GM23338 (cell line): Measurements from ENCODE around the gene TXNL1. TPM values are rescaled to one million over a fixed set of nuclear protein-coding genes. Genes with fewer than 3 reads are reported as not detected.

Experiments used
- ATAC-seq: fragments of 200-7000 bp; cut with Tn5 transposase; 3 replicates; pipeline ENCODE4 v1.9.1; 2020
- DNase-seq: peaks from one replicate; pipeline ENCODE4 v3.0.0-alpha.2; 2015; ENCODE audit warnings: low spot score
- H2AFZ ChIP-seq: fragments of 200-600 bp; sonication (generic); 2 replicates; pipeline ENCODE4 v1.8.0; 2016; ENCODE audit warnings: antibody characterized with exemption, mild to moderate bottlenecking, moderate library complexity
- H3F3A ChIP-seq: fragments of 200-600 bp; sonication (generic); replicated peaks from 2 replicates; pipeline ENCODE4 v1.8.0; 2017; ENCODE audit warnings: antibody characterized with exemption, mixed run types, low read depth
- H3K27ac ChIP-seq: fragments of 200-600 bp; sonication (generic); 2 replicates; pipeline ENCODE4 v1.6.1; 2016; ENCODE audit warnings: low read depth
- H3K27me3 ChIP-seq: fragments of 200-600 bp; sonication (generic); 2 replicates; pipeline ENCODE4 v1.8.0; 2016; ENCODE audit warnings: mild to moderate bottlenecking, mixed run types, moderate library complexity; ENCODE audit not compliant: insufficient read depth
- H3K36me3 ChIP-seq: fragments of 200-600 bp; sonication (generic); 2 replicates; pipeline ENCODE4 v1.8.0; 2016; ENCODE audit warnings: mild to moderate bottlenecking; ENCODE audit not compliant: insufficient read depth
- H3K4me1 ChIP-seq: fragments of 200-600 bp; sonication (generic); 2 replicates; pipeline ENCODE4 v1.8.0; 2016; ENCODE audit warnings: mild to moderate bottlenecking, moderate library complexity; ENCODE audit not compliant: insufficient read depth
- H3K4me2 ChIP-seq: fragments of 200-600 bp; sonication (generic); 2 replicates; pipeline ENCODE4 v1.7.1; 2017; ENCODE audit warnings: mixed run types
- H3K4me3 ChIP-seq: fragments of 200-600 bp; sonication (generic); 2 replicates; pipeline ENCODE4 v1.6.1; 2016; ENCODE audit warnings: mixed run types
- H3K79me2 ChIP-seq: fragments of 200-600 bp; sonication (generic); replicated peaks from 2 replicates; pipeline ENCODE4 v1.8.0; 2017; ENCODE audit warnings: mild to moderate bottlenecking; ENCODE audit not compliant: insufficient read depth
- H3K9me2 ChIP-seq: fragments of 200-600 bp; sonication (generic); 2 replicates; pipeline ENCODE4 v1.8.0; 2017; ENCODE audit not compliant: insufficient read depth
- H4K20me1 ChIP-seq: fragments of 200-600 bp; sonication (generic); replicated peaks from 2 replicates; pipeline ENCODE4 v1.8.0; 2017; ENCODE audit warnings: mild to moderate bottlenecking; ENCODE audit not compliant: insufficient read depth
- H3K27ac Mint-ChIP-seq: 2 replicates; pipeline ENCODE4 v1.8.0; 2020; ENCODE audit warnings: inconsistent platforms, mild to moderate bottlenecking, moderate library complexity, mixed read lengths
- H3K27me3 Mint-ChIP-seq: 3 replicates; pipeline ENCODE4 v1.8.0; 2022; ENCODE audit warnings: low read depth, mild to moderate bottlenecking, moderate library complexity, mixed read lengths, inconsistent platforms; ENCODE audit not compliant: insufficient read depth, poor library complexity
- H3K36me3 Mint-ChIP-seq: 3 replicates; pipeline ENCODE4 v1.8.0; 2021; ENCODE audit warnings: low read depth, mild to moderate bottlenecking, inconsistent platforms, moderate library complexity, mixed read lengths
- H3K4me1 Mint-ChIP-seq: 3 replicates; pipeline ENCODE4 v1.8.0; 2020; ENCODE audit warnings: mild to moderate bottlenecking, inconsistent platforms, mixed read lengths
- H3K4me3 Mint-ChIP-seq: 3 replicates; pipeline ENCODE4 v1.8.0; 2021; ENCODE audit warnings: moderate library complexity, mild to moderate bottlenecking, inconsistent platforms, mixed read lengths
- H3K9me3 Mint-ChIP-seq: 3 replicates; pipeline ENCODE4 v1.8.0; 2020; ENCODE audit warnings: moderate library complexity, mild to moderate bottlenecking, inconsistent platforms, mixed read lengths
- CREB1 ChIP-seq: fragments of 250-450 bp; sonication (Bioruptor Pico); IDR thresholded peaks from 2 replicates; pipeline ENCODE4 v1.5.0; 2020; ENCODE audit warnings: low read depth, mild to moderate bottlenecking, moderate library complexity
- EZH2 ChIP-seq: fragments of 200-600 bp; sonication (generic); IDR thresholded peaks from one replicate; pipeline ENCODE4 v1.8.0; 2017; ENCODE audit warnings: antibody characterized with exemption, mild to moderate bottlenecking, low read depth; ENCODE audit not compliant: unreplicated experiment
- EZH2phosphoT487 ChIP-seq: fragments of 200-600 bp; sonication (generic); IDR thresholded peaks from one replicate; pipeline ENCODE4 v1.8.1; 2018; ENCODE audit warnings: antibody characterized with exemption; ENCODE audit not compliant: unreplicated experiment
- JUNB ChIP-seq: IDR thresholded peaks from one replicate; pipeline ENCODE4 v1.6.1; 2016; ENCODE audit warnings: antibody characterized with exemption; ENCODE audit not compliant: unreplicated experiment
- NANOG ChIP-seq: IDR thresholded peaks from 2 replicates; pipeline ENCODE4 v1.6.1; 2016; ENCODE audit warnings: antibody characterized with exemption, borderline replicate concordance
- POLR2AphosphoS5 ChIP-seq: IDR thresholded peaks from 2 replicates; pipeline ENCODE4 v1.6.1; 2016; ENCODE audit warnings: antibody characterized with exemption, low read depth
- STAT1 ChIP-seq: IDR thresholded peaks from one replicate; pipeline ENCODE4 v1.6.1; 2016; ENCODE audit warnings: antibody characterized with exemption; ENCODE audit not compliant: unreplicated experiment
- ZNF114 ChIP-seq: fragments of 250-450 bp; sonication (Bioruptor Pico); IDR thresholded peaks from 2 replicates; pipeline ENCODE4 v1.5.0; 2020; ENCODE audit warnings: mild to moderate bottlenecking, moderate library complexity
- ZNF331 ChIP-seq: fragments of 250-450 bp; sonication (Bioruptor Pico); IDR thresholded peaks from 2 replicates; pipeline ENCODE4 v1.5.0; 2020; ENCODE audit warnings: low read depth, mild to moderate bottlenecking, moderate library complexity
- polyA plus RNA-seq: library from polyadenylated mRNA; unstranded; fragments of >200 nt; fragmentation: Nextera tagmentation; extraction: Ambion mirVana; gene quantifications from 2 replicates; pipeline ENCODE4 v1.2.1, GENCODE V29; 2016
- total RNA-seq: library from RNA; depleted of rRNA; stranded (reverse); fragments of >200 nt; shearing (Covaris generic); gene quantifications from 2 replicates; pipeline ENCODE4 v1.2.3, GENCODE V29; 2014
- TF ChIP-seq, protein P1 (sequence below), 2 experiments: fragments of 200-600 bp in 1 of 2; sonication (generic) in 1 of 2; conservative IDR thresholded peaks; 2 replicates each; pipeline versions ENCODE4 v1.5.1 to v1.6.1; 2016 to 2017; ENCODE audit warnings: antibody characterized with exemption in 2 of 2, low read depth in 2 of 2, mild to moderate bottlenecking in 2 of 2, moderate library complexity in 1 of 2
- TF ChIP-seq, protein P2 (sequence below): IDR thresholded peaks from 2 replicates; pipeline ENCODE4 v1.6.1; 2016; ENCODE audit warnings: antibody characterized with exemption
- TF ChIP-seq, protein P3 (sequence below): fragments of 250-450 bp; sonication (Bioruptor Pico); IDR thresholded peaks from 2 replicates; pipeline ENCODE4 v1.5.0; 2020; ENCODE audit warnings: mild to moderate bottlenecking, moderate library complexity
- TF ChIP-seq, protein P4 (sequence below): IDR thresholded peaks from one replicate; pipeline ENCODE4 v1.6.1; 2018; ENCODE audit warnings: antibody characterized with exemption; ENCODE audit not compliant: unreplicated experiment

Gene TXNL1
- total and polyA plus RNA-seq, 2 experiments from 2014 or later, result 73.6 to 135 TPM

DNA sequence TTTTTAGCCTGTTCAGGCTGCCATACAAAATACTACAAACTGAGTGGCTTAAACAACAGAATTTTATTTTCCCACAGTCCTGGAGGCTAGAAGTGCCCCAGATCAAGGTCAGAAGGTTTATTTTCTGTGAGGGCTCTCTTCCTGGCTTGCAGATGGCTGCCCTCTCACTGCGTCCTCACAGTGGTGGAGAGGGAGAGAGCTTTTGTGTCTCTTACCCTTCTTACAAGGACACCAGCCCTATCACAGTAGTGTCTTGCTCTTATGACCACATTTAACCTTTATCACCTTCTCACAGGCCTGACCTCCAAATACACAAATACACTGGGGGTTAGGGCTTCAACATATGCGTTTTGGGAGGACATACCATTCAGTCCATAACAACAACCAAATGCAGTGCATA lies 24.5 kb upstream of the TXNL1 start:
- H3K4me1 ChIP-seq, result no peaks in the 10 kb centered on the region
- H3K9me2 ChIP-seq, result no peaks in the 10 kb centered on the region
- Mint-ChIP-seq H3K9me3 (no peaks in the 10 kb centered on the region), H3K36me3 (no peaks in the 10 kb centered on the region), H3K4me3 (no peak overlapping the region), H3K27ac (no peak overlapping the region), H3K27me3 (peaks cover 2% of the 10 kb centered on the region), H3K4me1 (peaks cover 12% of the 10 kb centered on the region)
- no peak overlapping the region for H3K4me2 ChIP-seq
- no peak for DNase-seq
- no peak overlapping the region for H3K27ac ChIP-seq
- no peaks in the 10 kb centered on the region for H3F3A ChIP-seq
- no peaks in the 10 kb centered on the region for H3K36me3 ChIP-seq
- no peaks in the 10 kb centered on the region for H4K20me1 ChIP-seq
- no peak overlapping the region for H2AFZ ChIP-seq
- no peak for ATAC-seq
- no peaks in the 10 kb centered on the region for H3K27me3 ChIP-seq
- TF ChIP-seq, protein P1, sequence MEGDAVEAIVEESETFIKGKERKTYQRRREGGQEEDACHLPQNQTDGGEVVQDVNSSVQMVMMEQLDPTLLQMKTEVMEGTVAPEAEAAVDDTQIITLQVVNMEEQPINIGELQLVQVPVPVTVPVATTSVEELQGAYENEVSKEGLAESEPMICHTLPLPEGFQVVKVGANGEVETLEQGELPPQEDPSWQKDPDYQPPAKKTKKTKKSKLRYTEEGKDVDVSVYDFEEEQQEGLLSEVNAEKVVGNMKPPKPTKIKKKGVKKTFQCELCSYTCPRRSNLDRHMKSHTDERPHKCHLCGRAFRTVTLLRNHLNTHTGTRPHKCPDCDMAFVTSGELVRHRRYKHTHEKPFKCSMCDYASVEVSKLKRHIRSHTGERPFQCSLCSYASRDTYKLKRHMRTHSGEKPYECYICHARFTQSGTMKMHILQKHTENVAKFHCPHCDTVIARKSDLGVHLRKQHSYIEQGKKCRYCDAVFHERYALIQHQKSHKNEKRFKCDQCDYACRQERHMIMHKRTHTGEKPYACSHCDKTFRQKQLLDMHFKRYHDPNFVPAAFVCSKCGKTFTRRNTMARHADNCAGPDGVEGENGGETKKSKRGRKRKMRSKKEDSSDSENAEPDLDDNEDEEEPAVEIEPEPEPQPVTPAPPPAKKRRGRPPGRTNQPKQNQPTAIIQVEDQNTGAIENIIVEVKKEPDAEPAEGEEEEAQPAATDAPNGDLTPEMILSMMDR (conservative IDR thresholded peaks at IDR 0.05; ENCODE audit: low read depth in 2 of 2), result no peak
- no peak for TF ChIP-seq CREB1 (CRISPR knock-in tag)
- no peak for TF ChIP-seq NANOG
- TF ChIP-seq EZH2, result no peak
- no peak for TF ChIP-seq STAT1
- TF ChIP-seq ZNF114, result no peak
- TF ChIP-seq JUNB, result no peak
- TF ChIP-seq ZNF331 (CRISPR knock-in tag), result no peak
- TF ChIP-seq, protein P2, sequence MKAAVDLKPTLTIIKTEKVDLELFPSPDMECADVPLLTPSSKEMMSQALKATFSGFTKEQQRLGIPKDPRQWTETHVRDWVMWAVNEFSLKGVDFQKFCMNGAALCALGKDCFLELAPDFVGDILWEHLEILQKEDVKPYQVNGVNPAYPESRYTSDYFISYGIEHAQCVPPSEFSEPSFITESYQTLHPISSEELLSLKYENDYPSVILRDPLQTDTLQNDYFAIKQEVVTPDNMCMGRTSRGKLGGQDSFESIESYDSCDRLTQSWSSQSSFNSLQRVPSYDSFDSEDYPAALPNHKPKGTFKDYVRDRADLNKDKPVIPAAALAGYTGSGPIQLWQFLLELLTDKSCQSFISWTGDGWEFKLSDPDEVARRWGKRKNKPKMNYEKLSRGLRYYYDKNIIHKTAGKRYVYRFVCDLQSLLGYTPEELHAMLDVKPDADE, result no peak
- TF ChIP-seq POLR2AphosphoS5, result no peak
- no peak for TF ChIP-seq EZH2phosphoT487
- TF ChIP-seq, protein P3, sequence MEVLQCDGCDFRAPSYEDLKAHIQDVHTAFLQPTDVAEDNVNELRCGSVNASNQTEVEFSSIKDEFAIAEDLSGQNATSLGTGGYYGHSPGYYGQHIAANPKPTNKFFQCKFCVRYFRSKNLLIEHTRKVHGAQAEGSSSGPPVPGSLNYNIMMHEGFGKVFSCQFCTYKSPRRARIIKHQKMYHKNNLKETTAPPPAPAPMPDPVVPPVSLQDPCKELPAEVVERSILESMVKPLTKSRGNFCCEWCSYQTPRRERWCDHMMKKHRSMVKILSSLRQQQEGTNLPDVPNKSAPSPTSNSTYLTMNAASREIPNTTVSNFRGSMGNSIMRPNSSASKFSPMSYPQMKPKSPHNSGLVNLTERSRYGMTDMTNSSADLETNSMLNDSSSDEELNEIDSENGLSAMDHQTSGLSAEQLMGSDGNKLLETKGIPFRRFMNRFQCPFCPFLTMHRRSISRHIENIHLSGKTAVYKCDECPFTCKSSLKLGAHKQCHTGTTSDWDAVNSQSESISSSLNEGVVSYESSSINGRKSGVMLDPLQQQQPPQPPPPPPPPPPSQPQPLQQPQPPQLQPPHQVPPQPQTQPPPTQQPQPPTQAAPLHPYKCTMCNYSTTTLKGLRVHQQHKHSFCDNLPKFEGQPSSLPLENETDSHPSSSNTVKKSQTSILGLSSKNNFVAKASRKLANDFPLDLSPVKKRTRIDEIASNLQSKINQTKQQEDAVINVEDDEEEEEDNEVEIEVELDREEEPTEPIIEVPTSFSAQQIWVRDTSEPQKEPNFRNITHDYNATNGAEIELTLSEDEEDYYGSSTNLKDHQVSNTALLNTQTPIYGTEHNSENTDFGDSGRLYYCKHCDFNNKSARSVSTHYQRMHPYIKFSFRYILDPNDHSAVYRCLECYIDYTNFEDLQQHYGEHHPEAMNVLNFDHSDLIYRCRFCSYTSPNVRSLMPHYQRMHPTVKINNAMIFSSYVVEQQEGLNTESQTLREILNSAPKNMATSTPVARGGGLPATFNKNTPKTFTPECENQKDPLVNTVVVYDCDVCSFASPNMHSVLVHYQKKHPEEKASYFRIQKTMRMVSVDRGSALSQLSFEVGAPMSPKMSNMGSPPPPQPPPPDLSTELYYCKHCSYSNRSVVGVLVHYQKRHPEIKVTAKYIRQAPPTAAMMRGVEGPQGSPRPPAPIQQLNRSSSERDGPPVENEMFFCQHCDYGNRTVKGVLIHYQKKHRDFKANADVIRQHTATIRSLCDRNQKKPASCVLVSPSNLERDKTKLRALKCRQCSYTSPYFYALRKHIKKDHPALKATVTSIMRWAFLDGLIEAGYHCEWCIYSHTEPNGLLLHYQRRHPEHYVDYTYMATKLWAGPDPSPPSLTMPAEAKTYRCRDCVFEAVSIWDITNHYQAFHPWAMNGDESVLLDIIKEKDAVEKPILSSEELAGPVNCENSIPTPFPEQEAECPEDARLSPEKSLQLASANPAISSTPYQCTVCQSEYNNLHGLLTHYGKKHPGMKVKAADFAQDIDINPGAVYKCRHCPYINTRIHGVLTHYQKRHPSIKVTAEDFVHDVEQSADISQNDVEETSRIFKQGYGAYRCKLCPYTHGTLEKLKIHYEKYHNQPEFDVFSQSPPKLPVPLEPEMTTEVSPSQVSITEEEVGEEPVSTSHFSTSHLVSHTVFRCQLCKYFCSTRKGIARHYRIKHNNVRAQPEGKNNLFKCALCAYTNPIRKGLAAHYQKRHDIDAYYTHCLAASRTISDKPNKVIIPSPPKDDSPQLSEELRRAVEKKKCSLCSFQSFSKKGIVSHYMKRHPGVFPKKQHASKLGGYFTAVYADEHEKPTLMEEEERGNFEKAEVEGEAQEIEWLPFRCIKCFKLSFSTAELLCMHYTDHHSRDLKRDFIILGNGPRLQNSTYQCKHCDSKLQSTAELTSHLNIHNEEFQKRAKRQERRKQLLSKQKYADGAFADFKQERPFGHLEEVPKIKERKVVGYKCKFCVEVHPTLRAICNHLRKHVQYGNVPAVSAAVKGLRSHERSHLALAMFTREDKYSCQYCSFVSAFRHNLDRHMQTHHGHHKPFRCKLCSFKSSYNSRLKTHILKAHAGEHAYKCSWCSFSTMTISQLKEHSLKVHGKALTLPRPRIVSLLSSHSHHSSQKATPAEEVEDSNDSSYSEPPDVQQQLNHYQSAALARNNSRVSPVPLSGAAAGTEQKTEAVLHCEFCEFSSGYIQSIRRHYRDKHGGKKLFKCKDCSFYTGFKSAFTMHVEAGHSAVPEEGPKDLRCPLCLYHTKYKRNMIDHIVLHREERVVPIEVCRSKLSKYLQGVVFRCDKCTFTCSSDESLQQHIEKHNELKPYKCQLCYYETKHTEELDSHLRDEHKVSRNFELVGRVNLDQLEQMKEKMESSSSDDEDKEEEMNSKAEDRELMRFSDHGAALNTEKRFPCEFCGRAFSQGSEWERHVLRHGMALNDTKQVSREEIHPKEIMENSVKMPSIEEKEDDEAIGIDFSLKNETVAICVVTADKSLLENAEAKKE (CRISPR knock-in tag), result no peak
- TF ChIP-seq, protein P4, sequence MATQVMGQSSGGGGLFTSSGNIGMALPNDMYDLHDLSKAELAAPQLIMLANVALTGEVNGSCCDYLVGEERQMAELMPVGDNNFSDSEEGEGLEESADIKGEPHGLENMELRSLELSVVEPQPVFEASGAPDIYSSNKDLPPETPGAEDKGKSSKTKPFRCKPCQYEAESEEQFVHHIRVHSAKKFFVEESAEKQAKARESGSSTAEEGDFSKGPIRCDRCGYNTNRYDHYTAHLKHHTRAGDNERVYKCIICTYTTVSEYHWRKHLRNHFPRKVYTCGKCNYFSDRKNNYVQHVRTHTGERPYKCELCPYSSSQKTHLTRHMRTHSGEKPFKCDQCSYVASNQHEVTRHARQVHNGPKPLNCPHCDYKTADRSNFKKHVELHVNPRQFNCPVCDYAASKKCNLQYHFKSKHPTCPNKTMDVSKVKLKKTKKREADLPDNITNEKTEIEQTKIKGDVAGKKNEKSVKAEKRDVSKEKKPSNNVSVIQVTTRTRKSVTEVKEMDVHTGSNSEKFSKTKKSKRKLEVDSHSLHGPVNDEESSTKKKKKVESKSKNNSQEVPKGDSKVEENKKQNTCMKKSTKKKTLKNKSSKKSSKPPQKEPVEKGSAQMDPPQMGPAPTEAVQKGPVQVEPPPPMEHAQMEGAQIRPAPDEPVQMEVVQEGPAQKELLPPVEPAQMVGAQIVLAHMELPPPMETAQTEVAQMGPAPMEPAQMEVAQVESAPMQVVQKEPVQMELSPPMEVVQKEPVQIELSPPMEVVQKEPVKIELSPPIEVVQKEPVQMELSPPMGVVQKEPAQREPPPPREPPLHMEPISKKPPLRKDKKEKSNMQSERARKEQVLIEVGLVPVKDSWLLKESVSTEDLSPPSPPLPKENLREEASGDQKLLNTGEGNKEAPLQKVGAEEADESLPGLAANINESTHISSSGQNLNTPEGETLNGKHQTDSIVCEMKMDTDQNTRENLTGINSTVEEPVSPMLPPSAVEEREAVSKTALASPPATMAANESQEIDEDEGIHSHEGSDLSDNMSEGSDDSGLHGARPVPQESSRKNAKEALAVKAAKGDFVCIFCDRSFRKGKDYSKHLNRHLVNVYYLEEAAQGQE, result no peak
- H3K79me2 ChIP-seq, result peaks cover 57% of the 10 kb centered on the region
- no peak overlapping the region for H3K4me3 ChIP-seq
